ENCODE results near the gene KNG1.
"Not testable (repeated sequence)": the region's sequence is repeated elsewhere in the genome, so short reads cannot be mapped to it uniquely, and the experiment has no call there.

- TF ChIP-seq CTCF, POLR2A (IDR thresholded peaks at IDR 0.05): not testable (repeated sequence)
Observed at GRCh38 chr3:186702451-186702850, 14.7 kb upstream of the KNG1 start.
